Adrenal gland (tissue), 12 donors: Measurements from ENCODE around the gene RGS14. TPM values are rescaled to one million over a fixed set of nuclear protein-coding genes. Genes with fewer than 3 reads are reported as not detected.

ENCODE experiments used
- DNase-seq, 7 donors: peaks; one replicate each; pipeline ENCODE4 v3.0.0-alpha.2; 2019 to 2020
- H3K27ac ChIP-seq, 5 donors: fragments of 200-600 bp; sonication (generic) in 4 of 5; 1 replicate in 3 of 5; 2 replicates in 2 of 5; pipeline versions ENCODE4 v1.5.1 to v1.8.0; 2016 to 2020; ENCODE audit warnings: mild to moderate bottlenecking in 1 of 5
- H3K27me3 ChIP-seq: fragments of 200-600 bp; 2 replicates; pipeline ENCODE4 v1.8.0; 2021
- H3K36me3 ChIP-seq, 2 donors: fragments of 200-600 bp; replicated peaks in 1 of 2; 1 replicate in 1 of 2; 2 replicates in 1 of 2; pipeline versions ENCODE4 v1.5.1 to v1.8.0; 2018 to 2022
- H3K4me1 ChIP-seq, 2 donors: fragments of 200-600 bp; replicated peaks in 1 of 2; 1 replicate in 1 of 2; 2 replicates in 1 of 2; pipeline versions ENCODE4 v1.5.1 to v1.8.0; 2018 to 2021
- H3K4me3 ChIP-seq, 4 donors: fragments of 200-600 bp; sonication (generic) in 3 of 4; one replicate each; pipeline ENCODE4 v1.5.1; 2016 to 2018
- H3K9me3 ChIP-seq, 3 donors: fragments of 200-600 bp; sonication (generic) in 1 of 3; replicated peaks in 1 of 3; 1 replicate in 2 of 3; 2 replicates in 1 of 3; pipeline versions ENCODE4 v1.5.1 to v1.8.0; 2016 to 2021
- CTCF ChIP-seq, 6 experiments: fragments of 450-650 bp in 4 of 6; fragments of 200-600 bp in 2 of 6; sonication (generic) in 1 of 6; IDR thresholded peaks; 1 replicate in 5 of 6; 2 replicates in 1 of 6; pipeline versions ENCODE4 v1.5.1 to v1.8.0; 2016 to 2021; ENCODE audit warnings: antibody characterized with exemption in 6 of 6, mild to moderate bottlenecking in 2 of 6, moderate library complexity in 1 of 6
- POLR2A ChIP-seq, 2 donors: fragments of 450-650 bp; IDR thresholded peaks; one replicate each; pipeline ENCODE4 v1.6.1; 2017; ENCODE audit warnings: antibody characterized with exemption in 2 of 2, mild to moderate bottlenecking in 2 of 2, moderate library complexity in 1 of 2
- WGBS, 4 donors: extraction: QIAGEN DNeasy Blood & Tissue Kit in 2 of 4; methylation state at CpG; one replicate each; pipeline versions ENCODE4 v1.1.5 to v1.1.7; 2013 to 2017; 5-methylcytosine and 5-hydroxymethylcytosine counted together
- intact Hi-C, 2 donors: fragments of 100-400 bp; cut with DNase I; formaldehyde crosslinking; loops; one replicate each; pipeline versions ENCODE4 v1.14.1 to v1.15.0; 2022 to 2023
- polyA plus RNA-seq, 3 donors: library from polyadenylated mRNA; stranded (reverse); fragments of 200-250 nt in 2 of 3; fragments of 350-450 nt in 1 of 3; fragmentation: Illumina TruSeq in 1 of 3; extraction: RNeasy Lipid Tissue Mini Kit (QIAGEN cat#74804) in 1 of 3; gene quantifications; one replicate each; pipeline ENCODE4 v1.2.3, GENCODE V29; 2013 to 2014
- total RNA-seq, 9 donors: library from RNA; depleted of rRNA in 4 of 9; stranded (reverse); fragments of >200 nt in 4 of 9; fragments of 120-200 nt in 1 of 9; fragmentation: NEBNext Ultra II Directional in 1 of 9; extraction: Animal tissue kit (Norgen Biotek cat#: 25700) in 1 of 9; gene quantifications; one replicate each; pipeline versions ENCODE4 v1.1.0 to v1.2.4, GENCODE V29; 2013 to 2023
- donor health status: healthy with polysubstance abuse.
- donor health status: Bipolar disorder and iron deficiency.
- donor health status: DM: yes; HTN: yes; CAD: no.
- donor health status: DM: no; HTN: no; CAD: no.
- donor health status: DM: no; HTN: no; CAD: no.
- donor health status: DM: yes; HTN: yes; CAD: no.

The RGS14 gene
- total and polyA plus RNA-seq, 12 donors = 2.3 to 36.3 (median 15.5) TPM

GRCh38 chr5:177328545-177329231 is 29.0 kb upstream of the RGS14 start:
- Histone ChIP-seq H3K9me3 (no peaks in the 10 kb centered on the region), H3K36me3 (peaks cover 0 to 41% of the 10 kb centered on the region in 2 donors), H3K27me3 (no peaks in the 10 kb centered on the region), H3K27ac (no peak overlapping the region), H3K4me1 (no peaks in the 10 kb centered on the region), H3K4me3 (no peak overlapping the region)
- 89 to 95% (median 92%) methylated on average over 19 of the region's 19 CpGs for WGBS, 4 donors
- TF ChIP-seq CTCF (IDR thresholded peaks at IDR 0.05) (no peak), POLR2A (IDR thresholded peaks at IDR 0.05) (no peak)
- intact Hi-C loops = no loop called here
- no peak for DNase-seq

- Histone ChIP-seq H3K4me1 (no peaks in the 10 kb centered on the region), H3K27ac (no peak overlapping the region), H3K36me3 (peaks cover 0 to 53% of the 10 kb centered on the region in 2 donors), H3K9me3 (no peaks in the 10 kb centered on the region), H3K27me3 (no peaks in the 10 kb centered on the region), H3K4me3 (no peak overlapping the region)
- no peak for DNase-seq
- intact Hi-C loops = no loop called here
- WGBS, 4 donors = 87 to 91% (median 90%) methylated on average over 3 to 6 of the region's 6 CpGs
- TF ChIP-seq POLR2A (IDR thresholded peaks at IDR 0.05) (no peak), CTCF (IDR thresholded peaks at IDR 0.05) (no peak)
Observed at GRCh38 chr5:177329883-177330282, 27.8 kb upstream of the RGS14 start.

GRCh38 chr5:177330991-177331842 is 26.5 kb upstream of the RGS14 start:
- no peaks in the 10 kb centered on the region for H3K27me3 ChIP-seq
- H3K9me3 ChIP-seq = no peaks in the 10 kb centered on the region
- DNase-seq = no peak
- 79 to 85% (median 81%) methylated on average over 17 to 27 of the region's 27 CpGs for WGBS, 4 donors
- no peak overlapping the region for H3K27ac ChIP-seq
- H3K4me1 ChIP-seq = no peaks in the 10 kb centered on the region
- H3K36me3 ChIP-seq = peaks cover 0 to 66% of the 10 kb centered on the region in 2 donors
- H3K4me3 ChIP-seq = no peak overlapping the region
- TF ChIP-seq CTCF (IDR thresholded peaks at IDR 0.05) (no peak), POLR2A (IDR thresholded peaks at IDR 0.05) (no peak)
- intact Hi-C loops = no loop called here

- TF ChIP-seq CTCF (IDR thresholded peaks at IDR 0.05) (no peak), POLR2A (IDR thresholded peaks at IDR 0.05) (no peak)
- Histone ChIP-seq H3K27me3 (no peaks in the 10 kb centered on the region), H3K9me3 (no peaks in the 10 kb centered on the region), H3K27ac (no peak overlapping the region), H3K36me3 (peaks cover 0 to 76% of the 10 kb centered on the region in 2 donors), H3K4me3 (no peak overlapping the region), H3K4me1 (no peaks in the 10 kb centered on the region)
- DNase-seq = no peak
- WGBS, 4 donors = 85 to 90% (median 87%) methylated on average over 22 to 35 of the region's 35 CpGs
- intact Hi-C loops = no loop called here
Observed at GRCh38 chr5:177332031-177332895, 25.5 kb upstream of the RGS14 start.
